OCI-LY7 (cell line): ENCODE measurements around the gene CDC42BPA. TPM values are rescaled to one million over a fixed set of nuclear protein-coding genes. Genes with fewer than 3 reads are reported as not detected.

Experiments used
- BruUV-seq: library from RNA; stranded (reverse); fragments of 400-500 nt; replicated peaks from 2 replicates; lab custom pipeline; 2021; lab: Mats Ljungman, UMichigan
- CTCF ChIA-PET: fragments of 300-600 bp; sonication (Branson Sonifier 250); formaldehyde crosslinking; loops from one replicate; lab custom pipeline; 2022; ENCODE audit warnings: antibody characterized with exemption; ENCODE audit not compliant: unreplicated experiment; lab: Charles Lee
- POLR2A ChIA-PET: fragments of 300-600 bp; sonication (Branson Sonifier 250); formaldehyde crosslinking; loops from one replicate; lab custom pipeline; 2022; ENCODE audit warnings: antibody characterized with exemption; lab: Charles Lee
- DNase-seq: peaks from one replicate; pipeline ENCODE4 v3.0.0-alpha.2; 2015; ENCODE audit warnings: low spot score
- H2AFZ ChIP-seq: fragments of 200-600 bp; sonication (generic), shearing (Covaris generic); 2 replicates; pipeline ENCODE4 v1.6.1; 2014; ENCODE audit warnings: mild to moderate bottlenecking, antibody characterized with exemption, low read length, moderate library complexity
- H3K27ac ChIP-seq: fragments of 200-600 bp; sonication (generic); 2 replicates; pipeline ENCODE4 v1.5.1; 2014; ENCODE audit warnings: mixed run types, low read depth, mild to moderate bottlenecking, moderate library complexity, low read length, inconsistent platforms; ENCODE audit not compliant: poor library complexity, severe bottlenecking
- H3K36me3 ChIP-seq: fragments of 200-600 bp; sonication (generic); 2 replicates; pipeline ENCODE4 v1.6.1; 2014; ENCODE audit warnings: mild to moderate bottlenecking, antibody characterized with exemption, low read length, moderate library complexity, mixed read lengths; ENCODE audit not compliant: insufficient read depth
- H3K4me1 ChIP-seq: fragments of 200-600 bp; sonication (generic); 2 replicates; pipeline ENCODE4 v1.5.1; 2014; ENCODE audit warnings: mild to moderate bottlenecking, low read length; ENCODE audit not compliant: insufficient read depth, poor library complexity, severe bottlenecking
- H3K4me2 ChIP-seq: fragments of 200-600 bp; sonication (generic); 2 replicates; pipeline ENCODE4 v1.6.1; 2014; ENCODE audit warnings: mild to moderate bottlenecking, low read length
- H3K4me3 ChIP-seq: fragments of 200-600 bp; sonication (generic); 2 replicates; pipeline ENCODE4 v1.5.1; 2014; ENCODE audit warnings: mild to moderate bottlenecking, low read depth, low read length; ENCODE audit not compliant: poor library complexity, severe bottlenecking
- H3K79me2 ChIP-seq: fragments of 200-600 bp; sonication (generic); 2 replicates; pipeline ENCODE4 v1.6.1; 2016; ENCODE audit warnings: low read depth, mild to moderate bottlenecking, low read length, moderate library complexity, mixed read lengths; ENCODE audit not compliant: insufficient read depth
- H3K9me2 ChIP-seq: fragments of 200-600 bp; sonication (generic); 2 replicates; pipeline ENCODE4 v1.6.1; 2016; ENCODE audit warnings: mild to moderate bottlenecking, low read length, mixed read lengths; ENCODE audit not compliant: insufficient read depth
- H3K9me3 ChIP-seq: fragments of 200-600 bp; sonication (generic); 2 replicates; pipeline ENCODE4 v1.6.1; 2014; ENCODE audit warnings: mild to moderate bottlenecking, mixed run types, low read length, mixed read lengths
- H4K20me1 ChIP-seq: fragments of 200-600 bp; sonication (generic); 2 replicates; pipeline ENCODE4 v1.6.1; 2014; ENCODE audit warnings: mild to moderate bottlenecking, antibody characterized with exemption, low read length, moderate library complexity, mixed read lengths; ENCODE audit not compliant: insufficient read depth
- CTCF ChIP-seq: fragments of 200-600 bp; sonication (generic); conservative IDR thresholded peaks from 2 replicates; pipeline ENCODE4 v1.5.1; 2014; ENCODE audit warnings: mild to moderate bottlenecking, antibody characterized with exemption, low read length, moderate library complexity, mixed read lengths
- EZH2phosphoT487 ChIP-seq: fragments of 200-600 bp; sonication (generic); IDR thresholded peaks from 2 replicates; pipeline ENCODE4 v1.6.1; 2018; ENCODE audit warnings: low read depth, borderline replicate concordance, mild to moderate bottlenecking, mixed run types, antibody characterized with exemption, low read length, moderate library complexity, mixed read lengths
- intact Hi-C: fragments of 100-400 bp; cut with micrococcal nuclease; formaldehyde crosslinking; loops from one replicate; pipeline ENCODE4 v1.10.0; 2022; ENCODE audit not compliant: unreplicated experiment
- total RNA-seq, 2 experiments: library from RNA; depleted of rRNA in 1 of 2; stranded (reverse); fragments of >200 nt in 1 of 2; shearing (Covaris generic) in 1 of 2; gene quantifications; 2 replicates each; pipeline ENCODE4 v1.2.3, GENCODE V29; 2014 to 2022

The CDC42BPA gene
- total RNA-seq, 2 experiments from 2014 or later = not detected

GRCh38 chr1:227263869-227264268 is 54.4 kb downstream of the CDC42BPA start:
- Histone ChIP-seq H3K79me2 (no peaks in the 10 kb centered on the region), H4K20me1 (no peaks in the 10 kb centered on the region), H3K9me3 (no peaks in the 10 kb centered on the region), H3K9me2 (no peaks in the 10 kb centered on the region), H3K27ac (no peak overlapping the region), H3K4me2 (no peak overlapping the region), H3K36me3 (no peaks in the 10 kb centered on the region), H2AFZ (no peak overlapping the region), H3K4me1 (no peaks in the 10 kb centered on the region), H3K4me3 (no peak overlapping the region)
- intact Hi-C loops = no loop called here
- TF ChIP-seq EZH2phosphoT487 (no peak), CTCF (no peak)
- no peak for DNase-seq
- BruUV-seq = no TSS peak
- POLR2A ChIA-PET = interaction anchor here (0.7 kb wide), 1 partner anchor 115 kb away, joined by 3 read pairs; no protein-coding TSS in a partner anchor
- CTCF ChIA-PET = no interaction called here

GRCh38 chr1:227261501-227261900 is 56.8 kb downstream of the CDC42BPA start:
- no TSS peak for BruUV-seq
- no peaks in the 10 kb centered on the region for H4K20me1 ChIP-seq

More at GRCh38 chr1:227261501-227261900, 56.8 kb downstream of the CDC42BPA start:
- H3K4me3 ChIP-seq = no peak overlapping the region
- H3K4me2 ChIP-seq = no peak overlapping the region
- TF ChIP-seq EZH2phosphoT487 = no peak
- no peak for TF ChIP-seq CTCF
- intact Hi-C loops = no loop called here
- H2AFZ ChIP-seq = no peak overlapping the region
- H3K79me2 ChIP-seq = no peaks in the 10 kb centered on the region
- DNase-seq = no peak
- H3K27ac ChIP-seq = no peak overlapping the region
- H3K36me3 ChIP-seq = no peaks in the 10 kb centered on the region
- CTCF ChIA-PET = no interaction called here
- no peaks in the 10 kb centered on the region for H3K9me2 ChIP-seq
- no peaks in the 10 kb centered on the region for H3K4me1 ChIP-seq
- POLR2A ChIA-PET = no interaction called here
- H3K9me3 ChIP-seq = no peaks in the 10 kb centered on the region
